Skeletal muscle satellite cell (primary cell): ENCODE data around the gene NAV1.
A peak's percentile ranks its signal among the peaks of the same experiment; 100 is the strongest.
"Not testable (repeated sequence)": the region's sequence is repeated elsewhere in the genome, so short reads cannot be mapped to it uniquely, and the experiment has no call there.

Source experiments
- H3K27me3 ChIP-seq: 2 replicates; pipeline ENCODE4 v1.7.0; 2013; ENCODE audit warnings: low read length; ENCODE audit not compliant: control insufficient read depth, insufficient read depth
- H3K36me3 ChIP-seq: 2 replicates; pipeline ENCODE4 v1.7.0; 2013; ENCODE audit warnings: mild to moderate bottlenecking, control low read depth, low read length; ENCODE audit not compliant: insufficient read depth
- H3K4me1 ChIP-seq: 2 replicates; pipeline ENCODE4 v1.7.0; 2013; ENCODE audit warnings: low read length; ENCODE audit not compliant: control insufficient read depth, insufficient read depth
- H3K4me2 ChIP-seq: 2 replicates; pipeline ENCODE4 v1.7.0; 2013; ENCODE audit warnings: mild to moderate bottlenecking, low read length
- H3K4me3 ChIP-seq: 2 replicates; pipeline ENCODE4 v1.7.0; 2013; ENCODE audit warnings: low read length
- H3K9ac ChIP-seq: 2 replicates; pipeline ENCODE4 v1.7.0; 2013; ENCODE audit warnings: mild to moderate bottlenecking, low read depth, low read length, moderate library complexity
- H3K9me3 ChIP-seq: replicated peaks from 2 replicates; pipeline ENCODE4 v1.7.0; 2013; ENCODE audit warnings: mild to moderate bottlenecking, control low read depth, low read length

The NAV1 gene

GRCh38 chr1:201575912-201576311 is 37.0 kb downstream of the NAV1 start:
- Histone ChIP-seq H3K4me1 (no peaks in the 10 kb centered on the region), H3K9me3 (no peaks in the 10 kb centered on the region), H3K27me3 (no peaks in the 10 kb centered on the region), H3K9ac (no peak overlapping the region), H3K36me3 (peaks cover 25% of the 10 kb centered on the region), H3K4me2 (no peak overlapping the region), H3K4me3 (no peak overlapping the region)

GRCh38 chr1:201576914-201577313 is 38.0 kb downstream of the NAV1 start:
- H3K27me3 ChIP-seq, result no peaks in the 10 kb centered on the region
- H3K4me3 ChIP-seq, result no peak overlapping the region
- no peak overlapping the region for H3K9ac ChIP-seq
- H3K9me3 ChIP-seq, result no peaks in the 10 kb centered on the region
- H3K36me3 ChIP-seq, result peaks cover 25% of the 10 kb centered on the region
- H3K4me2 ChIP-seq, result no peak overlapping the region
- peaks cover 2% of the 10 kb centered on the region for H3K4me1 ChIP-seq

GRCh38 chr1:201578008-201578888 is 39.3 kb downstream of the NAV1 start:
- Histone ChIP-seq H3K27me3 (no peaks in the 10 kb centered on the region), H3K9me3 (no peaks in the 10 kb centered on the region), H3K4me3 (no peak overlapping the region), H3K4me1 (peaks cover 15% of the 10 kb centered on the region), H3K4me2 (no peak overlapping the region), H3K36me3 (peaks cover 24% of the 10 kb centered on the region), H3K9ac (no peak overlapping the region)

- not testable (repeated sequence) for H3K9ac ChIP-seq, H3K9me3 ChIP-seq, H3K4me2 ChIP-seq, H3K27me3 ChIP-seq, H3K4me3 ChIP-seq
- Histone ChIP-seq H3K4me1 (peaks cover 46% of the 10 kb centered on the region), H3K36me3 (peaks cover 13% of the 10 kb centered on the region)
Measured at GRCh38 chr1:201581371-201581770, 42.4 kb downstream of the NAV1 start.

- H3K27me3 ChIP-seq, result no peaks in the 10 kb centered on the region
- H3K4me3 ChIP-seq, result no peak overlapping the region
- peak overlapping the region; percentile 44 for H3K4me2 ChIP-seq
- peak overlapping the region; percentile 36 for H3K9ac ChIP-seq
- peaks cover 18% of the 10 kb centered on the region for H3K36me3 ChIP-seq
- no peaks in the 10 kb centered on the region for H3K9me3 ChIP-seq
- peaks cover 51% of the 10 kb centered on the region for H3K4me1 ChIP-seq
Measured at GRCh38 chr1:201582705-201583442, 43.9 kb downstream of the NAV1 start.

- Histone ChIP-seq H3K4me3 (no peak overlapping the region), H3K4me2 (no peak overlapping the region), H3K9ac (no peak overlapping the region), H3K9me3 (no peaks in the 10 kb centered on the region), H3K4me1 (peaks cover 51% of the 10 kb centered on the region), H3K36me3 (peaks cover 20% of the 10 kb centered on the region), H3K27me3 (no peaks in the 10 kb centered on the region)
Measured at GRCh38 chr1:201583663-201584062, 44.7 kb downstream of the NAV1 start.

- H3K4me1 ChIP-seq, result peaks cover 51% of the 10 kb centered on the region
- H3K36me3 ChIP-seq, result peaks cover 26% of the 10 kb centered on the region
- H3K27me3 ChIP-seq, result no peaks in the 10 kb centered on the region
- peak overlapping the region; percentile 44 for H3K9ac ChIP-seq
- H3K4me3 ChIP-seq, result no peak overlapping the region
- H3K9me3 ChIP-seq, result no peaks in the 10 kb centered on the region
- H3K4me2 ChIP-seq, result peak overlapping the region; percentile 47
Measured at GRCh38 chr1:201584471-201585092, 45.7 kb downstream of the NAV1 start.

- Histone ChIP-seq H3K4me1 (peaks cover 51% of the 10 kb centered on the region), H3K4me2 (peak overlapping the region; percentile 47), H3K4me3 (no peak overlapping the region), H3K9ac (peak overlapping the region; percentile 44), H3K36me3 (peaks cover 31% of the 10 kb centered on the region), H3K9me3 (no peaks in the 10 kb centered on the region), H3K27me3 (no peaks in the 10 kb centered on the region)
Measured at GRCh38 chr1:201585093-201585483, 46.2 kb downstream of the NAV1 start.

GRCh38 chr1:201585901-201586300 is 47.0 kb downstream of the NAV1 start:
- Histone ChIP-seq H3K4me3 (no peak overlapping the region), H3K9me3 (no peaks in the 10 kb centered on the region), H3K27me3 (no peaks in the 10 kb centered on the region), H3K4me1 (peaks cover 51% of the 10 kb centered on the region), H3K36me3 (peaks cover 37% of the 10 kb centered on the region), H3K4me2 (peak overlapping the region; percentile 2), H3K9ac (no peak overlapping the region)

GRCh38 chr1:201586806-201587205 is 47.9 kb downstream of the NAV1 start:
- peaks cover 45% of the 10 kb centered on the region for H3K36me3 ChIP-seq
- H3K4me1 ChIP-seq, result peaks cover 52% of the 10 kb centered on the region
- no peak overlapping the region for H3K9ac ChIP-seq

GRCh38 chr1:201587729-201588128 is 48.8 kb downstream of the NAV1 start:
- Histone ChIP-seq H3K4me1 (peaks cover 52% of the 10 kb centered on the region), H3K36me3 (peaks cover 53% of the 10 kb centered on the region), H3K27me3 (no peaks in the 10 kb centered on the region), H3K9ac (no peak overlapping the region), H3K4me2 (no peak overlapping the region), H3K4me3 (no peak overlapping the region), H3K9me3 (no peaks in the 10 kb centered on the region)

More at GRCh38 chr1:201586806-201587205, 47.9 kb downstream of the NAV1 start:
- H3K27me3 ChIP-seq, result no peaks in the 10 kb centered on the region
- no peaks in the 10 kb centered on the region for H3K9me3 ChIP-seq
- H3K4me2 ChIP-seq, result no peak overlapping the region
- H3K4me3 ChIP-seq, result no peak overlapping the region
